CD4-positive, CD25-positive, alpha-beta regulatory T cell (primary cell): ENCODE measurements around the gene WFDC9. TPM values are rescaled to one million over a fixed set of nuclear protein-coding genes. Genes with fewer than 3 reads are reported as not detected.
"Not testable (repeated sequence)": the region's sequence is repeated elsewhere in the genome, so short reads cannot be mapped to it uniquely, and the experiment has no call there.

Experiments
- ATAC-seq, 2 donors: fragments of 150-1000 bp; cut with Tn5 transposase; one replicate each; pipeline ENCODE4 v1.10.0; 2021; ENCODE audit warnings: low read depth in 2 of 2, moderate number of reproducible peaks in 2 of 2, moderate library complexity in 1 of 2
- DNase-seq, 3 donors: peaks; one replicate each; pipeline versions ENCODE4 v3.0.0 to v3.0.0-alpha.2; 2012 to 2022; ENCODE audit warnings: mixed read lengths in 1 of 3
- H3K27ac ChIP-seq: one replicate; pipeline ENCODE4 v1.7.0; 2013; ENCODE audit warnings: mild to moderate bottlenecking, low read length; ENCODE audit not compliant: insufficient read depth, poor library complexity, severe bottlenecking
- H3K27me3 ChIP-seq: one replicate; pipeline ENCODE4 v1.7.0; 2013; ENCODE audit warnings: low read length; ENCODE audit not compliant: control insufficient read depth, insufficient read depth
- H3K36me3 ChIP-seq: one replicate; pipeline ENCODE4 v1.7.0; 2013; ENCODE audit warnings: mild to moderate bottlenecking, low read length, moderate library complexity; ENCODE audit not compliant: control insufficient read depth, insufficient read depth
- H3K4me1 ChIP-seq: 2 replicates; pipeline ENCODE4 v1.7.0; 2013; ENCODE audit warnings: mild to moderate bottlenecking, low read length; ENCODE audit not compliant: insufficient read depth, control insufficient read depth, poor library complexity, severe bottlenecking
- H3K4me3 ChIP-seq: one replicate; pipeline ENCODE4 v1.7.0; 2013; ENCODE audit warnings: low read depth, mild to moderate bottlenecking, low read length, moderate library complexity
- H3K9me3 ChIP-seq, 2 experiments: 1 replicate in 1 of 2; 2 replicates in 1 of 2; pipeline ENCODE4 v1.7.0; 2013; ENCODE audit warnings: low read length in 2 of 2, mild to moderate bottlenecking in 1 of 2, moderate library complexity in 1 of 2; ENCODE audit not compliant: control insufficient read depth in 2 of 2
- H3K27ac Mint-ChIP-seq, 3 donors: one replicate each; pipeline ENCODE4 v1.8.0; 2020 to 2022; ENCODE audit warnings: mild to moderate bottlenecking in 3 of 3, mixed read lengths in 3 of 3, moderate library complexity in 2 of 3
- H3K27me3 Mint-ChIP-seq: one replicate; pipeline ENCODE4 v1.8.0; 2022; ENCODE audit warnings: mild to moderate bottlenecking, mixed read lengths
- H3K36me3 Mint-ChIP-seq: one replicate; pipeline ENCODE4 v1.8.0; 2020; ENCODE audit warnings: mixed read lengths
- H3K4me1 Mint-ChIP-seq, 4 donors: one replicate each; pipeline ENCODE4 v1.8.0; 2020 to 2022; ENCODE audit warnings: mixed read lengths in 4 of 4, mild to moderate bottlenecking in 1 of 4
- H3K4me3 Mint-ChIP-seq, 4 donors: one replicate each; pipeline ENCODE4 v1.8.0; 2020 to 2022; ENCODE audit warnings: mild to moderate bottlenecking in 4 of 4, mixed read lengths in 4 of 4, moderate library complexity in 3 of 4
- H3K9me3 Mint-ChIP-seq, 7 donors: one replicate each; pipeline ENCODE4 v1.8.0; 2020 to 2022; ENCODE audit warnings: mixed read lengths in 7 of 7, mild to moderate bottlenecking in 3 of 7, moderate library complexity in 2 of 7
- polyA plus RNA-seq, 4 donors: library from polyadenylated mRNA; unstranded; fragments of 300-500 nt; fragmentation: Illumina TruSeq; gene quantifications; one replicate each; pipeline ENCODE4 v1.2.3, GENCODE V29; 2021
- total RNA-seq: library from RNA; stranded (reverse); gene quantifications from one replicate; pipeline ENCODE4 v1.2.3, GENCODE V29; 2022

The WFDC9 gene
- total RNA-seq = not detected
- not detected for polyA plus RNA-seq

- peaks cover 0 to 2% (median 0%) of the 10 kb centered on the region in 4 donors for H3K4me1 Mint-ChIP-seq
- no peak for ATAC-seq
- Histone ChIP-seq H3K27me3 (peaks cover 12% of the 10 kb centered on the region), H3K27ac (no peak within 1 kb of the TSS), H3K9me3 (no peaks in the 10 kb centered on the region), H3K4me3 (no peak within 1 kb of the TSS), H3K4me1 (no peaks in the 10 kb centered on the region), H3K36me3 (no peaks in the 10 kb centered on the region)
- H3K4me3 Mint-ChIP-seq = no peak within 1 kb of the TSS
- no peak within 1 kb of the TSS for H3K27ac Mint-ChIP-seq
- H3K36me3 Mint-ChIP-seq = no peaks in the 10 kb centered on the region
- peaks cover 19% of the 10 kb centered on the region for H3K27me3 Mint-ChIP-seq
- no peak for DNase-seq
- peaks cover 0 to 5% (median 0%) of the 10 kb centered on the region in 7 donors for H3K9me3 Mint-ChIP-seq
Observed at GRCh38 chr20:45631184-45631583, at the start of gene WFDC9. Gene WFDC9, minus strand, starts transcription at chr20:45631284. Its CDS starts 21,103 bp downstream, at chr20:45610181.

GRCh38 chr20:45679650-45680049 is 48.6 kb upstream of the WFDC9 start:
- Histone ChIP-seq H3K4me1 (no peaks in the 10 kb centered on the region), H3K9me3 (peaks cover 21 to 27% of the 10 kb centered on the region in 2 experiments), H3K4me3 (no peak overlapping the region), H3K27ac (no peak overlapping the region), H3K27me3 (no peaks in the 10 kb centered on the region), H3K36me3 (no peaks in the 10 kb centered on the region)
- H3K4me1 Mint-ChIP-seq = no peaks in the 10 kb centered on the region
- H3K27me3 Mint-ChIP-seq = peaks cover 35% of the 10 kb centered on the region
- DNase-seq (no peak), ATAC-seq (no peak)
- peaks cover 4 to 35% (median 10%) of the 10 kb centered on the region in 7 donors for H3K9me3 Mint-ChIP-seq
- no peak overlapping the region for H3K4me3 Mint-ChIP-seq
- H3K27ac Mint-ChIP-seq = no peak overlapping the region
- H3K36me3 Mint-ChIP-seq = no peaks in the 10 kb centered on the region

- Mint-ChIP-seq H3K27me3 (peaks cover 28% of the 10 kb centered on the region), H3K4me1 (no peaks in the 10 kb centered on the region), H3K9me3 (peaks cover 0 to 14% (median 6%) of the 10 kb centered on the region in 7 donors), H3K4me3 (no peak overlapping the region), H3K36me3 (no peaks in the 10 kb centered on the region), H3K27ac (no peak overlapping the region)
- Histone ChIP-seq H3K9me3 (no peaks in the 10 kb centered on the region), H3K27me3 (no peaks in the 10 kb centered on the region), H3K36me3 (no peaks in the 10 kb centered on the region), H3K27ac (no peak overlapping the region), H3K4me1 (no peaks in the 10 kb centered on the region), H3K4me3 (no peak overlapping the region)
- DNase-seq = no peak
- ATAC-seq = no peak
Observed at GRCh38 chr20:45672765-45673164, 41.7 kb upstream of the WFDC9 start.

- Histone ChIP-seq H3K27ac (no peak within 1 kb of the TSS), H3K4me1 (no peaks in the 10 kb centered on the region), H3K36me3 (no peaks in the 10 kb centered on the region), H3K9me3 (no peaks in the 10 kb centered on the region), H3K27me3 (no peaks in the 10 kb centered on the region), H3K4me3 (no peak within 1 kb of the TSS)
- ATAC-seq (no peak), DNase-seq (no peak)
- H3K9me3 Mint-ChIP-seq = peaks cover 0 to 9% (median 0%) of the 10 kb centered on the region in 7 donors
- peak within 1 kb of the TSS in 1 of 3 donors; percentile 4 for H3K27ac Mint-ChIP-seq
- H3K4me1 Mint-ChIP-seq = no peaks in the 10 kb centered on the region
- peak within 1 kb of the TSS in 1 of 4 donors; percentile 58 for H3K4me3 Mint-ChIP-seq
- peaks cover 20% of the 10 kb centered on the region for H3K27me3 Mint-ChIP-seq
- H3K36me3 Mint-ChIP-seq = no peaks in the 10 kb centered on the region
Observed at GRCh38 chr20:45670139-45670538, 39.1 kb upstream of the WFDC9 start, which contains the start of gene WFDC11. Gene WFDC11, minus strand, starts transcription at chr20:45670239. Its CDS starts 19,639 bp downstream, at chr20:45650600.

GRCh38 chr20:45657038-45657437 is 26.0 kb upstream of the WFDC9 start:
- peaks cover 0 to 13% (median 2%) of the 10 kb centered on the region in 7 donors for H3K9me3 Mint-ChIP-seq
- H3K27ac ChIP-seq, H3K4me3 ChIP-seq, H3K4me3 Mint-ChIP-seq, H3K27ac Mint-ChIP-seq, H3K27me3 Mint-ChIP-seq, H3K36me3 ChIP-seq, H3K4me1 Mint-ChIP-seq, ATAC-seq, H3K9me3 ChIP-seq, DNase-seq, H3K36me3 Mint-ChIP-seq, H3K4me1 ChIP-seq, H3K27me3 ChIP-seq: not testable (repeated sequence)

GRCh38 chr20:45651726-45652125 is 20.6 kb upstream of the WFDC9 start:
- H3K9me3 ChIP-seq, H3K27ac ChIP-seq, H3K36me3 ChIP-seq, H3K27me3 ChIP-seq, H3K36me3 Mint-ChIP-seq, H3K4me3 Mint-ChIP-seq, H3K4me3 ChIP-seq, ATAC-seq, H3K27ac Mint-ChIP-seq, H3K9me3 Mint-ChIP-seq, H3K4me1 ChIP-seq, H3K4me1 Mint-ChIP-seq: not testable (repeated sequence)
- peak in 1 of 3 donors; percentile 23 for DNase-seq
- H3K27me3 Mint-ChIP-seq = peaks cover 14% of the 10 kb centered on the region

- no peak overlapping the region for H3K4me3 ChIP-seq
- Mint-ChIP-seq H3K4me3 (no peak overlapping the region), H3K9me3 (peaks cover 0 to 2% (median 0%) of the 10 kb centered on the region in 7 donors), H3K36me3 (no peaks in the 10 kb centered on the region), H3K27ac (no peak overlapping the region), H3K4me1 (peaks cover 0 to 5% (median 0%) of the 10 kb centered on the region in 4 donors), H3K27me3 (peaks cover 18% of the 10 kb centered on the region)
- peaks cover 3% of the 10 kb centered on the region for H3K27me3 ChIP-seq
- H3K9me3 ChIP-seq = no peaks in the 10 kb centered on the region
- H3K36me3 ChIP-seq = no peaks in the 10 kb centered on the region
- DNase-seq (no peak), ATAC-seq (no peak)
- no peaks in the 10 kb centered on the region for H3K4me1 ChIP-seq
- H3K27ac ChIP-seq = no peak overlapping the region
Observed at GRCh38 chr20:45649312-45649863, 18.3 kb upstream of the WFDC9 start.

- Mint-ChIP-seq H3K4me3 (no peak overlapping the region), H3K27ac (no peak overlapping the region), H3K27me3 (peaks cover 16% of the 10 kb centered on the region), H3K4me1 (peaks cover 0 to 5% (median 0%) of the 10 kb centered on the region in 4 donors), H3K9me3 (peaks cover 0 to 2% (median 0%) of the 10 kb centered on the region in 7 donors), H3K36me3 (no peaks in the 10 kb centered on the region)
- peaks cover 3% of the 10 kb centered on the region for H3K27me3 ChIP-seq
- no peak overlapping the region for H3K27ac ChIP-seq
- H3K4me1 ChIP-seq = no peaks in the 10 kb centered on the region
- ATAC-seq (no peak), DNase-seq (no peak)
- no peaks in the 10 kb centered on the region for H3K36me3 ChIP-seq
- no peaks in the 10 kb centered on the region for H3K9me3 ChIP-seq
- H3K4me3 ChIP-seq = no peak overlapping the region
Observed at GRCh38 chr20:45647441-45648050, 16.5 kb upstream of the WFDC9 start.
